ENCODE results near the gene SLC38A11. TPM values are rescaled to one million over a fixed set of nuclear protein-coding genes. Genes with fewer than 3 reads are reported as not detected.
"Not testable (repeated sequence)": the region's sequence is repeated elsewhere in the genome, so short reads cannot be mapped to it uniquely, and the experiment has no call there.

Gene SLC38A11, protein sequence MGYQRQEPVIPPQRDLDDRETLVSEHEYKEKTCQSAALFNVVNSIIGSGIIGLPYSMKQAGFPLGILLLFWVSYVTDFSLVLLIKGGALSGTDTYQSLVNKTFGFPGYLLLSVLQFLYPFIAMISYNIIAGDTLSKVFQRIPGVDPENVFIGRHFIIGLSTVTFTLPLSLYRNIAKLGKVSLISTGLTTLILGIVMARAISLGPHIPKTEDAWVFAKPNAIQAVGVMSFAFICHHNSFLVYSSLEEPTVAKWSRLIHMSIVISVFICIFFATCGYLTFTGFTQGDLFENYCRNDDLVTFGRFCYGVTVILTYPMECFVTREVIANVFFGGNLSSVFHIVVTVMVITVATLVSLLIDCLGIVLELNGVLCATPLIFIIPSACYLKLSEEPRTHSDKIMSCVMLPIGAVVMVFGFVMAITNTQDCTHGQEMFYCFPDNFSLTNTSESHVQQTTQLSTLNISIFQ
- 0.48 TPM for total RNA-seq

DNA sequence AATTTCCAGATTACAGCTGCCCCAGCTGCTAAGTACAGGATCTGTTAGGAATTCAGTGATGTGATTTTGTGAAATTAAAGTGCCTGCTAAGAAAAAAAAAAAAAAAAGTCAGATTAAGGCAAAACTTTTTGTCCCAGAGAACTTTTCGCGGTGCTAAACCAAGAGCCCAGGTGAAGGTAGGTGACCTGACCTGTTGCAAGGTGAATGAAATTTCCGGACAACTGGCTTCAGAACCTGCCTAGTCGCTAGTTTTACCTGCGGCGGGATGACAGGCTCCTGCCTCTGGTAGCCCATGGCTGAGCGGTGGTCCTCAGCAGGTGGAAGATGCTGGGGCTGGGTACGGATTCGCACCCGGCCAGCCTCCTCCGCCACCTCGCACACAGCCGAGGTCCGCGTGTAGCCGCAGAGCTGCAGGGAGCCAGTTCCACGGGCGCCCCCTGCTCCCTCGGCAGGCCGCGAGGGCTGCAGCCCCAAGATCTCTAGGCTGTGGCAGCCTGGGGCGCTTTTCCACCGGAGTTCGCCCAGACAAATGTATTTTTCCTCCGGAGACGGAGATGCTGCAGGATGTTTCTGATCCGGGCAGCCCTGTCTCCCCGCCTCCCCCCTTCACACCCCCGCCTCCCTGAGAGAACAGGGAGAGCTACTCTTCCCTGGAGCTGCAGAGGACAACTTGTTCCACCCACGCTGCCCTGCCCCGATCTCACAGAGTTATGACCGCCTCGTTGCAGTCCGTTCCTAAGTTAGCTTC is at the start of gene SLC38A11:
Gene SLC38A11, minus strand, starts transcription at position 572 of the 748 bp plus-strand sequence. Its CDS starts 278 bp downstream, at position 294.
- ATAC-seq, result peak; percentile 39

DNA sequence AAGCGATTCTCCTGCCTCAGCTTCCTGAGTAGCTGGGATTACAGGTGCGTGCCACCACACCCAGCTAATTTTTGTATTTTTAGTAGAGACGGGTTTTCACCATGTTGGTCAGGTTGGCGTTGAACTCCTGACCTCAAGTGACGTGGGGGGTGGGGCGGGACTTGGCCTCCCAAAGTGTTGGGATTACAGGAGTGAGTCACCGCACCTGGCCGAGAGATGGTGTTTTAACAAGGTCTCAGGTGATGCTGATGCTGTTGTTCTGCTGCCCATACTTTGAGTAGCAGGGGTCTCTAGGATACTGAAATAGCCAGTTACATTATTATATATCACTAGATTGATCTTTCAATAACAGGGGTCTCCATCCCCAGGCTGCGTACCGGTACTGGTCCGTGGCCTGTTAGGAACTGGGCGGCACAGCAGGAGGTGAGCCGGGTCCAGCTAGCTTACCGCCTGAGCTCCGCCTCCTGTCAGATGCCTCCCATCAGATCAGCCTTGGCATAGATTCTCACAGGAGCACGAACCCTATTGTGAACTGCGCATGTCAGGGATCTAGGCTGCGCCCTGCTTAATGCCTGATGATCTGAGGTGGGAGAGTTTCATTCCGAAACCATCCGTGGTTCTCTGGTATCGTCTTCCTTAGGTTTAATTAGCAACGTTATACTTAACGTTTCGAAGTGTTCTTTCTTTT is 48.3 kb upstream of the SLC38A11 start:
- ATAC-seq, result peak; percentile 55

DNA sequence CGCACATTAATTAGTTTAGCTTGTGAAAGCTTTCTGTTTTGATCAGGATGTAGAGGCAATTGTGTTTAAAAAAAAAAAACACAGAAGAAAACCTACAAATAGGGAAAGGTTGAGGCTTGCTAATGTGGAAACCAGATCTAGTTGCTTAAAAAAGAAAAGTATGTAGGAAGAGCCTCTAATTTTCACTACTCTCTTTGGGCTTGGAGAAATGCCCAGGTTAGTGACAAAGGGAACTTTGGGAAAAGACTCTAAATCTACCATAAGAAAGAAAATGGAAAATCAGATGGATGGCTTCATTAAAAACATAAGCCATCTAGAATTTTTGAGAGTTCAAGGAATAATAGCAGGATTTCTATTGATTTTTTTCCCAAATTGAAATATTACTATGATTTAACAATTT is 47.3 kb upstream of the SLC38A11 start:
- ATAC-seq, result no peak

DNA sequence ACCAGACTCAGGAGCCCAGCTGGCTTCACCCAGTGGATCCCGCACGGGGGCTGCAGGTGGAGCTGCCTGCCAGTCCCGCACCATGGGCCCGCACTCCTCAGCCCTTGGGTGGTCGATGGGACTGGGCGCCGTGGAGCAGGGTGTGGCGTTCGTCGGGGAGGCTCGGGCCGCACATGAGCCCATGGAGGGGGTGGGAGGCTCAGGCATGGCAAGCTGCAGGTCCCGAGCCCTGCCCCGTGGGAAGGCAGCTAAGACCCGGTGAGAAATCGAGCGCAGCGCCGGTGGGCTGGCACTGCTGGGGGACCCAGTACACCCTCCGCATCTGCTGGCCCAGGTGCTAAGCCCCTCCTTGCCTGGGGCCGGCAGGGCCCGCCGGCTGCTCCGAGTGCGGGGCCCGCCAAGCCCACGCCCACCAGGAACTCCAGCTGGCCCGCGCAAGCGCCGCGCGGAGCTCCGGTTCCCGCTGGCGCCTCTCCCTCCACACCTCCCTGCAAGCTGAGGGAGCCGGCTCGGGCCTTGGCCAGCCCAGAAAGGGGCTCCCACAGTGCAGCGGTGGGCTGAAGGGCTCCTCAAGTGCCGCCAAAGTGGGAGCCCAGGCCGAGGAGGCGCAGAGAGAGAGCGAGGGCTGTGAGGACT is 39.5 kb upstream of the SLC38A11 start:
- not testable (repeated sequence) for ATAC-seq

DNA sequence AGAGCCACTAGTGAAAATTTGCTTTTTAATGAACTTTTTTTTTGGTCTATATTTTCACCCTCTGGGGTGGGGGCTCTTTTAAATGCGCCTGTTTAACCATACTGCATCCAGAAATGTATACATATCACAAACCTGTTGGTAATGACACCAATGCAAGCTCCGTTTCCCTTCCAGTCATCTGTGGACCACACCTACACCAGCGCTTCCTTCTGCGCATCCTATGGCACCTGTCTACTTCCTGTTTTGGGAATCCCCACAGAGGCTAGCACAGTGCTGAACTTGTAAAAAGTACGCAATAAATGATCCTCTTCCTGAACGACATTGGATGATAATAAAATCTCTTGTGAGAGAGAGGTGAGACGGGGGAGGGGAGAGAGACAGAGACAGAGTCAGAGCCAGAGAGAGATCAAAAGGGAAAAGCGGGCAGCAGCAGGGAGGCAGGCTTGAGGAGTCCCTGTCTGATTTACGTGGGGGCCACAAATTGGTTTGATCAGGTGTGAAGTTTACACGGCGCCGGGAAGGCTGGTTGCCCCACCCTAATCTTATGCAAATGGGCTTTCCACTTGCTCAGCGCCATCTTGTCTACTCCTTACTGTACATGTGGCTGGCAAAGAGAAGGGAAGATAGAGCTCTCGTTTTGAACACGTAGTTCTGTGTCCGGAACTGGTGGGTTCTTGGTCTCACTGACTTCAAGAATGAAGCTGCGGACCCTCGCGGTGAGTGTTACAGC is 38.1 kb upstream of the SLC38A11 start:
- no peak for ATAC-seq

DNA sequence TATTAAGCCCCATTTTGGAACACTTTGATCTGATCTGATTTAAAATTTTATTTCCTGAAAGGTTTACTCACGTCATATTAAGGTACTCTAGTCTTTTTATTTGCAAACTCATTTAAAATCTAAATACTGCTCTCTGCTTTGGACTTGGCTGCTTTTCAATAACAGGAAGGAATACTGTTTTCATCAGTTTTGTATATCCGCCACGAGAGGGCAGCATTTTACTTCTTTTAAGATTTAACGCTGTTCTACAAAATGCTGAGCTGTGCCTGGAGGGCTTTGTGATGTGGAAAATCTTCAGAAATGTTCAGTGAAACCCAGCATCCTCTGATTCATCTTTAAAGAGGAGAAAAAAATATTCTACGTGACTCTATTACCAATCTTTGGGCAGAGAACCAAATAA is 37.5 kb upstream of the SLC38A11 start:
- ATAC-seq, result peak; percentile 59

DNA sequence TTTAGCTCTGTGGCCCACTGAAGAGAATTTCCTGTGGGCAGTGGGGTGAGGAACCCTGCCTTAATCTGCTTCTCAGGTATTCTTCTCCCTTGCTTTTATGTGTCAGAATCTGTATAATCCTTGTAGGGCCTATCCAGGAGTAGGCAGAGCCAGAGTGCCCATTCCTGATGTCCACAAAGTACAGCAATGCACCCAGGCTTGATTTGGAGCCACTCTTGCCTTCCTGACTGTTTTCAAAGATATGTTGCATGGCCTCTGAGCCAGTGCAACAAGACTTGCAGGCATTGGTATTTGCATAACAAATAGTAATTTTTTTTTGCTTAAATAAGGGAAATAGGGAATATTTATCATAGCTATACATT is 36.7 kb upstream of the SLC38A11 start:
- ATAC-seq, result peak; percentile 29

DNA sequence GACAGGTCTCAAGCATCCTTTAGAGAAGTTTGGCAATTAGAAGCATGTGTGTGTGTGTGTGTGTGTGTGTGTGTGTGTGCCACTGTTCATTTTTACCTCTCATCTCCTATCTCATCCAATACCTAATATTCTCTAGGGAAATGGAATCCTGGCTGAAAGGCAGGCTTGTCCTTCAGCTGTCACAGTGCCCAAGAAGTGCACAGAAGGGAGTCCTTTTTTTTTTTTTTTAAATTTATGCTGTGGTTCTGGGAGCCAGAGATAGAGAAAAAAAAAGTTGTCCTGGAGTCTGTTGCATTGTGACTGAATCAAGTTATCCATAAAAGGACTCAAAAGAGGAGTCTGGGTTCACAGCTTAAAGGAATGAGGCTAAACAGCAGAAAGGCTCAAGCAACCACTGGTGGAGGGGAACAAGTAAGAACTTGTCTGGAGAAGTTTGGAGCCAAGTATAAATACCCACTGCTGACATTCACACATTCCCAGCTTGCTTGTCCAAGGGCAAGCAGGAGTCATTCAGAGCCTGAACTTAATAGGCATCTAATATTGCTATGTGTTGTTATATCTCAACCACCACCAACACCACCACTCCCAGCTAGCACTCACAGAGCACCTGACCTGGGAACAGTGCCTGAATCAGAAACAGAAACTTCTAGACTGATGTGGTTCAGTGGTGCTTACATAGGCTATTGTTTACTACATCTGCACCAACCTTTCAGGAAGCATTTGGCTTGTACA is 36.2 kb upstream of the SLC38A11 start:
- ATAC-seq, result peak; percentile 92

DNA sequence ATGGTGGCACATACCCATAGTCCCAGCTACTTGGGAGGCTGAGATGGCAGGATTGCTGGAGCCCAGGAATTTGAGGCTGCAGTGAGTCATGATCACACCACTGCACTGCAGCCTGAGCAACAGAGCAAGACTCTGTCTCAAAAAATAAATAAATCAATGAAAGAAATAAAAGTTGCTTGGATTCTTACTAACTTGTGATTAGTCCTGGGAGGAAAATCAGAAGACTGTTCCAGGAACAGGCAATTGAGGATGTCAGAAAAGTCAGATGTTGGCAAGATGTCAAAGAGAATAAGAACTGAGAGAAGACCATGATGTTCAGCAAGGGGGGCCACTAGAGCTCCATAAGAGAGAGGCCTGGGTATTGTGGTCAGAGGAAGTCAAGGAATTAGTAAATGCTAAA is 35.6 kb upstream of the SLC38A11 start:
- not testable (repeated sequence) for ATAC-seq

DNA sequence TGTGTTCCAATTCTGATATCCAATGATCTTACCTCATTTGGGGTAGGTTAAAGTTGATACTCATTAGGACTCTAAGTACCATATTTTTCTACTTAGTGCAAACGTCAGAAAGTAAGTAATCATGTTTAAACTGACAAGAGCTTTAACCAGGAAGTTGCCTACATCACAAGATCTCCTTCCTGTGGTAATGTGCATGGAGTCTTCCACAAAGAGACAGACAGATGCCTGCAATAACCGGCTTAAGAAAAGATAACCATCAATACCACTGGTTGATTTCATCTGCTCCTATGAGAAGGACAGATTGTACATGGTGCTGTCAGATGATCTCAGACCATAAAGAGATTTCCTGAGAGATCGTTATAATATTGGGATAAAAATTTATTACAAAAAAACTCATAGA is 33.5 kb upstream of the SLC38A11 start:
- not testable (repeated sequence) for ATAC-seq

DNA sequence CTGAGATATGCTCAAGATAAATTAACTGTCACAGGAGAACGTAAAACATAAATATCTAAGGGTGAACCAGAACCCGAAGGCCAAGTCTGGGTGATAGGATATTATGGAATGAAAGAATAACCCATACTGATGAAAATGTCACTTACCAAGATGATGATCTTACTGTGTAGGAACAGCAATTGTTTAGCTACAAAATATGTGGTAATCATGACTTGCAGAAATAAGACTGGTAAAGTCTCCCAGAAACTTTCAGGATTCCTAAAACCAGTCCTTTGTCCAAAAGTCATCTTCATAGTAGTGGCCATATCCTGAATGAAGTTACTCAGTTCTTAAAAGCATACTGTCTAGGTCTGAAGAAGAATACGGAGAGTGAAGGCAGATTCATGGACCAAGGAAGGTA is 30.7 kb upstream of the SLC38A11 start:
- ATAC-seq, result not testable (repeated sequence)

DNA sequence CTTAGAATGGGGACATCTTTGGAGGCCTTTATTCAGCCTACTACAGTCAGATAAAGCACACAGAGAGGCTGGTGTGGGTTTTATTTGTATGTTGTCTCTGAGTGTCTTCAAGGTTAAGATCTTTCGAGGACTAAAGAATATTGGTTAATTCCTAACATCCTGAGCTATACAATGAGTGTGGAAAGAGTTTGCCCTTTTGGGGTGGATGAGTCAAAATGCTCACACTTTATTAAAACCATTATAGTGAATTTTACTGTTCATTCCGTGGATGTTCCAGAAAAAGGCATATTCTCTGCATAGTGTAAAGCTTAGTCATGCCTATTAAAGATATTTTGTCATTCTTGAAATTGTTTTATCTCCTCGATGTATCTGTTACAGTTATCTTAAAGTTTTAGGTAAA is 29.1 kb upstream of the SLC38A11 start:
- no peak for ATAC-seq

DNA sequence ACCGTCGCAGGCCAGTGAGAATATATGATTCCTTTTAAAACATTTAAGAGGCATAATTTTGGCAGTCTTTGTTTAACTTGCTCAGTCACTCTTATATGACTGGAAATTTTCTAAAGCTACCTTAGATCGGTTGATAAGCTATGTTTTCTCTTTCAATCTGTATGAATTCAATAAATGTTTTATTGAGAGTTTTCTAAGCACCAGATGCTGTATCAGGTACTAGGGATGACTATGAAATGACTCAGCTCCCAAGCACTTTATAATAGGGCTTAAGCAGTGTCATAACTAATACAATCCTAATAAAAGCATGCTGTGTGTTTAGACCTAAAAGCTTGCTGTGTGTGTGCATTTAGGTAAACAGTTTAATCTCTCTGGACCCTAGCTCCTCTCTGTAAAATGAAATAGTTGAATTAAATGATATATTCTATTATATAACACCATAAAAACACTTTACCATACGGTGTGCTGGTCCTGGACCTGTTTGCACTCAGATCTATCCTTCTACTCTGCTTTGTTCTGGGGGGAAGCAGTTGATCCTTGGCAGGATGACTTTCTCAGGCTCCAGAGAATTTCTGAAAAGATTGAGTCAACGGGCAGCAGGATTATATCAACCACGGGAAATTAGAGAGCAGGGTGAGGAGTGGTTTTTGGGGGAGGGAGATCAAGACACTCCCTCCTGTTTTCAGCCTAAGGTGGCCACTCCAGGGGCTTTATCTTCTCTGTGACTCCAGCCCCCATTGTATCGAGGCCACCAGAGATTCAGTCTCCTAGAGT is 26.1 kb upstream of the SLC38A11 start:
- peak; percentile 85 for ATAC-seq

DNA sequence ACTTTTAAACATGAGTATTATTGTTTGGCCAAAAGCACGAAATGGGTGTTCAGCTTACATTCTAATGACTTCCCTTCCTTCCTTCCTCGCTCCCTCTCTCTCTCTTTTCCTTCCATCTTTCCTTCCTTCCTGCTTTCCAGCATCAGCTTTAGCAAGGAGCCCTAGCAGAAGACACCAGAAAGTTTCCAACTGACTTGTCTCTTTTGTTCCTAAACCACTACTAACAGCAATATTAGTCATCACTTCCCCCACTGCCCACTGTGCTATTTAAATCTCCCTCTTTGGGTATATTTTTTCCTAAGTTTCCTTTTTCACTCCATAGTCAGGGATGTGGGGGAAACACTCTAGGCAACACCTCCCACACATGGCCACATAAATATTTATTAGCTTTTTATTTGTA is 25.4 kb upstream of the SLC38A11 start:
- not testable (repeated sequence) for ATAC-seq

DNA sequence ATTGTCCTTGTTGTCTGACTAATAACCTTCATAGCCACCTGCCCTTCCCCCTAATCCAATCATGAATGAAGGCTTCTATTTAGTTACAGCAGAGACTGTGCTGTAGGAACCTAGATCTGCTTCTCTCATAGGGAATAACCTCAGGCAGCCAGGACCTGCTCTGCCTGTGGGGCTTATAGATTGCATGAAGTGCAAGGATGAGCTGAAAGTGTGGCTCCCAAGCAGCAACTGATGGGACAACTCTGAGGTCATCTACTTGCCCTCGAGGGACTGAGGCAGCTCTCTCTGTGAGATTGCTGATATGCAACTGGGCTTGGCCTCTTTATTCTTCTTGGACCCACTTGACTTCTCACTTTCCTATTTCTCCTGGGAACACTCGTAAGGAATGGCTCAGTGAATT is 23.8 kb upstream of the SLC38A11 start:
- ATAC-seq, result no peak

DNA sequence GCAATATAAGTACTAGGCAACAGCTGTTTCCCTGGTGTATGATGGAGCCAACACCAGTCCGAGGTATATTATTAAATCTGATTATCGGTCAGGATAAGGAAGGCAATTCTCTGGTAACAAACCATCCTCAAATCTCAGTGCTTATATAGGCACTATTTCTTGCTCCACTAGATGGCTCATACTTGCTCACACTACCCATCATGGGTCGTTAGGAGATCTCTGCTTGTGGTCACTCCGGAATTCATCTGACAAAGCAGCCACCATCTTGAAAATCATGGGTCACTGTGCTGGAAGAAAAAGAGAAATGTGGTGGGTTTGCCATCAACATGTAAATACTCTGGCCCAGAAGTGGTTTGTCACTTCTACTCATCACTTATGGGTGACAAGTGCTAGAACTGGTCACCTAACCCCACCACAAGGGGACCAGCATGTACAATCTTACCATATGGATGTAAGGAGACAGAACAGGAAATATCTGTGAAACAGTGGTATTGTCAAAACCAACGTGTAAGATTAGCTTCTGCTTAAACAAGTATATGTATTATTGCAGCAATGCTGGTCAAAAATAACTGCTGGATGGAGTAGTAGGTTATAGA is 21.6 kb upstream of the SLC38A11 start:
- ATAC-seq, result not testable (repeated sequence)

DNA sequence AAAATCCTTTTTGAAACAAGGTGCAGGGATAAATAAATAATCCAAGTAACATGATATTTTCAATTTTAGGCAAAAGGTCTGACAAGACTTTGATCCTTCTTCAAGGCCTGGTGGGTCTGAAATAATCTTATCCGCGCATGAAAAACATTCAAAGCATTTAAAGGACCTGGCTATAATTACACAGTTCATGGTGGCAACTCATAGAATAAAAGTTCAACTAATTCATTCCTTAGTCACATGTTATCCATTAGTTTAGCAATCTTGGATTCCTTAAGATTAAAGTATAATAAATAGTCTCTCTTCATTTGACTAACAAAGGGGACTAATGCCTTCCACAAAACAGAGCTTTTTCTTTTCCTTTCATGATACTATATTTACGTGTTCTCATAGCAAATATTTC is 21.0 kb upstream of the SLC38A11 start:
- ATAC-seq, result no peak

DNA sequence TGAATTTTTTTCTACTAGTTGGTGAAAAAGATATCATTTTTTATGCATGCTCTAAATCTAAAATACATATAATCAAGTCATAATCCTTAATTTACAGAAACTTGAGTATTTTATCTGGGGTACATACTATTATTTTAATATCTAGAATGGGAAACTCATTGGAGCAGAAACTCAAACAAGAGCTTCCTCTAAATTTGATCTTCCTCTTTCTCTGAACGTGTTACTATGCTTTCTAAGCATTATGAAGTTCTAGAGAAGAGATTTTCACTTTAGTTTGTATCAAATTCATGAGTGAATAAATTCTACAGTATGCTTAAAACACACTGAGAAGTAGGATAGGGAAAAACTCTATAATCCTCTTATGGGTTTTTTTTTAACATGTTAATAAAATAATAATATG is 20.6 kb upstream of the SLC38A11 start:
- no peak for ATAC-seq

DNA sequence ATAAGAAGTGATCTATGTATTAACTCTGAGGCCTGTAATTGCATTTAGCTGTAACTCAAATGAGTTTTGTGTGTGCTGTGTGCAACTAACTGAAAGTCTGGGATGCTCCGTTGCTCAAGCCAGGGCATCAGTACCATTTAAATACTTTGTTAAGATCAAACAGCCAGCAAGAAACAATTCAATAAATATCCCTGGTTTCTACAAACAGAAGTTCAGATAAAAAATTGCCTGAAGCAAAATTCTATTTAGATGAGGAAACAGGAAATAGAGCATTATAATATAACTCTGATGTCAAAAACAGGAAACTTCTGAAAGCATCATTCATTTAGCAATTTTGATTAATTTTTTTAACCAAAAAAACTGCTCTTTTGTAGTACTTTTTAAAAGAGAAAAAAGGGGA is 18.9 kb upstream of the SLC38A11 start:
- ATAC-seq, result no peak

DNA sequence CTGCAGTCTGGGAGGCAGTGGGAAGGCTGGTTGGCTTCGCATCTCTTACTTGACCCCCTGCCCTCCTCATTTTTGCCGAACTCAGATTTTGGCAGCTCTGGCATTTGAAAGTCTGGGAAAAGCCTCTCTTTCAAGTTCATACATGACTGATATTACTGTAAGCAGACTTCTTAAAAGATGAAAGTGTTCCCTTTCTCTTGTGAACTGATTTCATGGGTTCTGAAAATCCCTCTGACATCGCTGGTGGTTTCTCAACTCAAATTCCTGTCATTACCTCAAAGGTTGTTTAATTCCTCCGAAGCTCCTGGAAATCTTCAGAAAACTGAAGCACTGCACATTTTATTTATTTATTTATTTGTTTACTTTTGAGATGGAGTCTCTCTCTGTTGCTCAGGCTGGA is 16.9 kb upstream of the SLC38A11 start:
- no peak for ATAC-seq
